HepG2 (cell line): ENCODE results near the gene BID. TPM values are rescaled to one million over a fixed set of nuclear protein-coding genes. Genes with fewer than 3 reads are reported as not detected.

Experiments used
- AHR ChIP-seq: IDR thresholded peaks from 2 replicates; pipeline ENCODE4 v1.6.1; 2018; ENCODE audit warnings: missing genetic modification reagents, missing compliant biosample characterization
- AKAP8 ChIP-seq: sonication (generic); formaldehyde crosslinking; IDR thresholded peaks from 2 replicates; pipeline ENCODE4 v1.5.1; 2020; ENCODE audit warnings: mild to moderate bottlenecking, missing genetic modification reagents
- CBX5 ChIP-seq: sonication (generic); formaldehyde crosslinking; IDR thresholded peaks from 2 replicates; pipeline ENCODE4 v1.4.0; 2020; ENCODE audit warnings: missing genetic modification reagents, borderline replicate concordance
- GABPB1 ChIP-seq: IDR thresholded peaks from 2 replicates; pipeline ENCODE4 v1.6.1; 2016; ENCODE audit warnings: mild to moderate bottlenecking, missing genetic modification reagents, moderate library complexity, missing compliant biosample characterization
- KDM2A ChIP-seq: sonication (generic); formaldehyde crosslinking; IDR thresholded peaks from 2 replicates; pipeline ENCODE4 v1.4.0; 2020; ENCODE audit warnings: low read depth, missing genetic modification reagents, borderline replicate concordance
- MXI1 ChIP-seq: IDR thresholded peaks from 3 replicates; pipeline ENCODE4 v1.6.1; 2012; ENCODE audit warnings: low read depth, low read length, inconsistent platforms, borderline replicate concordance
- NFRKB ChIP-seq: fragments of 450-650 bp; IDR thresholded peaks from 2 replicates; pipeline ENCODE4 v1.6.1; 2017
- POLR2G ChIP-seq: fragments of 200-400 bp; formaldehyde crosslinking; IDR thresholded peaks from 2 replicates; pipeline ENCODE4 v1.6.1; 2018; ENCODE audit warnings: mild to moderate bottlenecking, low read depth, low read length, moderate library complexity
- SALL1 ChIP-seq: sonication (generic); formaldehyde crosslinking; IDR thresholded peaks from 2 replicates; pipeline ENCODE4 v1.8.0; 2022; ENCODE audit warnings: mild to moderate bottlenecking, missing genetic modification reagents
- SMC3 ChIP-seq: IDR thresholded peaks from 2 replicates; pipeline ENCODE4 v1.6.1; 2011; ENCODE audit warnings: low read length, improper control_type of control experiment
- SNRNP70 ChIP-seq: fragments of 200-400 bp; formaldehyde crosslinking; IDR thresholded peaks from 2 replicates; pipeline ENCODE4 v1.6.1; 2017; ENCODE audit warnings: mild to moderate bottlenecking, low read depth, low read length, moderate library complexity
- ZBTB38 ChIP-seq: sonication (generic); formaldehyde crosslinking; IDR thresholded peaks from 2 replicates; pipeline ENCODE4 v1.5.1; 2020; ENCODE audit warnings: mild to moderate bottlenecking, missing genetic modification reagents
- polyA plus RNA-seq, 8 experiments: library from polyadenylated mRNA; depleted of rRNA in 3 of 8; stranded (reverse) in 7 of 8; unstranded in 1 of 8; fragments of >200 nt; fragmentation: Illumina TruSeq in 4 of 8; extraction: Trizol in 4 of 8; gene quantifications; 2 replicates each; pipeline versions ENCODE4 v1.2.1 to v1.2.3, GENCODE V29; 2011 to 2016; ENCODE audit warnings: low read depth in 4 of 8, missing spikeins in 1 of 8, mixed read lengths in 1 of 8; ENCODE audit not compliant: insufficient read depth in 1 of 8
- total RNA-seq, 5 experiments: library from RNA; depleted of rRNA; stranded (reverse); fragments of >200 nt; fragmentation: Illumina TruSeq; extraction: Trizol; gene quantifications; 2 replicates each; pipeline ENCODE4 v1.2.3, GENCODE V29; 2016; ENCODE audit warnings: low read depth in 1 of 5
- TF ChIP-seq, protein P1 (sequence below): sonication (generic); formaldehyde crosslinking; IDR thresholded peaks from 2 replicates; pipeline ENCODE4 v1.9.0; 2022; ENCODE audit warnings: missing genetic modification reagents, mild to moderate bottlenecking, borderline replicate concordance
- TF ChIP-seq, protein P2 (sequence below): sonication (generic); formaldehyde crosslinking; IDR thresholded peaks from 2 replicates; pipeline ENCODE4 v1.4.0; 2020; ENCODE audit warnings: missing genetic modification reagents, borderline replicate concordance
- TF ChIP-seq, protein P3 (sequence below): IDR thresholded peaks from 2 replicates; pipeline ENCODE4 v1.6.1; 2016; ENCODE audit warnings: missing compliant biosample characterization, missing genetic modification reagents, borderline replicate concordance
- TF ChIP-seq, protein P4 (sequence below): sonication (generic); IDR thresholded peaks from 2 replicates; pipeline ENCODE4 v1.6.1; 2016; ENCODE audit warnings: low read depth, borderline replicate concordance
- TF ChIP-seq, protein P5 (sequence below): IDR thresholded peaks from 2 replicates; pipeline ENCODE4 v1.6.1; 2012; ENCODE audit warnings: inconsistent platforms

BID gene
- total and polyA plus RNA-seq, 2 of the 13 experiments (the other 11 are each of a cell fraction or from before 2014, with no cell fraction given) = 35.3 to 51.7 TPM

DNA sequence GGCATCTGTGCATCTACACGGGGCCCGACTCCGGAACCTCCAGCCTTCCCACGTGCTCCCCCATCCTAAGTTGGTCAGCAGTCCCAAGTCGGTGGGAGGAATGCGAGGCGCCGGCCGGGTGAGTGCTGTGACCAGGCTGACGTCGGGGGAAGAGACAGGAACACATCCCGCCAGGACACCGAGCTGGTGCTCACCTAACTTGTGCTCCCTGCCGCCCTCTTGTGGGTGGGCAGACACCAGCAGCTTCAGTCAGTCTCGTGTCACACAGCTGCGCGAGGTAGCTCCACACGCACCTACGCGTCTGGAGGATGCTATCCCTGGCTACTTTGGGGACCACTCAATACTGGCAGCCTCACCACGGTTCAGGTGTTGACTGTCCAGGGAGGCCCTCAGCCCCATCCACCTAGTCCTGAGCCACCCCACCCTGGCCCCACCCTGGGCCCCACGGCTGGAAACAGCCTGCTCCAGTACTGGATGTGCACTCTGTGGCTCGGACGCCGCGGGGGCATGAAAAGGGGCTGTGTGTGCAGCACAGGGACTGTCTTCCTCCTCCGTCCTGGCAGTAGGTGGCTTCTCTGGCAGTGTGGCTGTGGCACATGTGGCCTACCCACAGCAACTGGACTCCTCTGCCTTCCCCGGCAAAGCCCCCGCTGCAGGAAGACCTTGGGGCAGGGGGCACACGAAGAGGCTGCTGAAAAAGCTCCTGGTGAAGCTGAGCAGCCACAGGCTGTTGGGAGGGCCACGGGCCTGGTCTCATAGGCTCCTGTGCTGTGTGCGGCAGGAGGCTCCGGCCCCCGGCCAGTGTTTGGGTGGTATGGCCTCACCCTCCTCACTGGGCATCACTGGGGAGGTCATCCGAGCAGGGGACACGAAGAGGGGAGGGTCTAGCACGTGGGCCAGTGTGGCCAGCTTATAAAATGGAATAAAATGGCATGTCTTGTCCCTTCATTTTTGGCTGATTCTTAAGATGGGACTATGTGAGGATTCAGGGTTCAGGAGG lies 11.2 kb upstream of the BID start (continued):
- TF ChIP-seq SNRNP70 (no peak), CBX5 (CRISPR knock-in tag) (no peak), POLR2G (0 out of 2 replicates have a peak, but pooled peaks have one; percentile 33), SMC3 (peak; percentile 61), ZBTB38 (CRISPR knock-in tag) (peak; percentile 64; the same call in 1 of the 2 replicates), AHR (CRISPR knock-in tag) (no peak), NFRKB (no peak), AKAP8 (peak; percentile 27; the same call in 1 of the 2 replicates), KDM2A (CRISPR knock-in tag) (peak; percentile 79; the same call in 1 of the 2 replicates), GABPB1 (peak; percentile 37; the same call in 1 of the 2 replicates), MXI1 (peak; percentile 24; the same call in 1 of the 3 replicates), SALL1 (CRISPR knock-in tag) (peak; percentile 45; the same call in 1 of the 2 replicates)
- TF ChIP-seq, protein P1, sequence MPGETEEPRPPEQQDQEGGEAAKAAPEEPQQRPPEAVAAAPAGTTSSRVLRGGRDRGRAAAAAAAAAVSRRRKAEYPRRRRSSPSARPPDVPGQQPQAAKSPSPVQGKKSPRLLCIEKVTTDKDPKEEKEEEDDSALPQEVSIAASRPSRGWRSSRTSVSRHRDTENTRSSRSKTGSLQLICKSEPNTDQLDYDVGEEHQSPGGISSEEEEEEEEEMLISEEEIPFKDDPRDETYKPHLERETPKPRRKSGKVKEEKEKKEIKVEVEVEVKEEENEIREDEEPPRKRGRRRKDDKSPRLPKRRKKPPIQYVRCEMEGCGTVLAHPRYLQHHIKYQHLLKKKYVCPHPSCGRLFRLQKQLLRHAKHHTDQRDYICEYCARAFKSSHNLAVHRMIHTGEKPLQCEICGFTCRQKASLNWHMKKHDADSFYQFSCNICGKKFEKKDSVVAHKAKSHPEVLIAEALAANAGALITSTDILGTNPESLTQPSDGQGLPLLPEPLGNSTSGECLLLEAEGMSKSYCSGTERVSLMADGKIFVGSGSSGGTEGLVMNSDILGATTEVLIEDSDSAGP = peak; percentile 48; the same call in 1 of the 2 replicates
- TF ChIP-seq, protein P2, sequence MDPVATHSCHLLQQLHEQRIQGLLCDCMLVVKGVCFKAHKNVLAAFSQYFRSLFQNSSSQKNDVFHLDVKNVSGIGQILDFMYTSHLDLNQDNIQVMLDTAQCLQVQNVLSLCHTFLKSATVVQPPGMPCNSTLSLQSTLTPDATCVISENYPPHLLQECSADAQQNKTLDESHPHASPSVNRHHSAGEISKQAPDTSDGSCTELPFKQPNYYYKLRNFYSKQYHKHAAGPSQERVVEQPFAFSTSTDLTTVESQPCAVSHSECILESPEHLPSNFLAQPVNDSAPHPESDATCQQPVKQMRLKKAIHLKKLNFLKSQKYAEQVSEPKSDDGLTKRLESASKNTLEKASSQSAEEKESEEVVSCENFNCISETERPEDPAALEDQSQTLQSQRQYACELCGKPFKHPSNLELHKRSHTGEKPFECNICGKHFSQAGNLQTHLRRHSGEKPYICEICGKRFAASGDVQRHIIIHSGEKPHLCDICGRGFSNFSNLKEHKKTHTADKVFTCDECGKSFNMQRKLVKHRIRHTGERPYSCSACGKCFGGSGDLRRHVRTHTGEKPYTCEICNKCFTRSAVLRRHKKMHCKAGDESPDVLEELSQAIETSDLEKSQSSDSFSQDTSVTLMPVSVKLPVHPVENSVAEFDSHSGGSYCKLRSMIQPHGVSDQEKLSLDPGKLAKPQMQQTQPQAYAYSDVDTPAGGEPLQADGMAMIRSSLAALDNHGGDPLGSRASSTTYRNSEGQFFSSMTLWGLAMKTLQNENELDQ (CRISPR knock-in tag) = no peak
- TF ChIP-seq, protein P3, sequence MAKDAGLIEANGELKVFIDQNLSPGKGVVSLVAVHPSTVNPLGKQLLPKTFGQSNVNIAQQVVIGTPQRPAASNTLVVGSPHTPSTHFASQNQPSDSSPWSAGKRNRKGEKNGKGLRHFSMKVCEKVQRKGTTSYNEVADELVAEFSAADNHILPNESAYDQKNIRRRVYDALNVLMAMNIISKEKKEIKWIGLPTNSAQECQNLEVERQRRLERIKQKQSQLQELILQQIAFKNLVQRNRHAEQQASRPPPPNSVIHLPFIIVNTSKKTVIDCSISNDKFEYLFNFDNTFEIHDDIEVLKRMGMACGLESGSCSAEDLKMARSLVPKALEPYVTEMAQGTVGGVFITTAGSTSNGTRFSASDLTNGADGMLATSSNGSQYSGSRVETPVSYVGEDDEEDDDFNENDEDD (CRISPR knock-in tag) = peak; percentile 37; the same call in 1 of the 2 replicates
- TF ChIP-seq, protein P4, sequence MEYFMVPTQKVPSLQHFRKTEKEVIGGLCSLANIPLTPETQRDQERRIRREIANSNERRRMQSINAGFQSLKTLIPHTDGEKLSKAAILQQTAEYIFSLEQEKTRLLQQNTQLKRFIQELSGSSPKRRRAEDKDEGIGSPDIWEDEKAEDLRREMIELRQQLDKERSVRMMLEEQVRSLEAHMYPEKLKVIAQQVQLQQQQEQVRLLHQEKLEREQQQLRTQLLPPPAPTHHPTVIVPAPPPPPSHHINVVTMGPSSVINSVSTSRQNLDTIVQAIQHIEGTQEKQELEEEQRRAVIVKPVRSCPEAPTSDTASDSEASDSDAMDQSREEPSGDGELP = peak; percentile 19; the same call in 1 of the 2 replicates
- TF ChIP-seq, protein P5, sequence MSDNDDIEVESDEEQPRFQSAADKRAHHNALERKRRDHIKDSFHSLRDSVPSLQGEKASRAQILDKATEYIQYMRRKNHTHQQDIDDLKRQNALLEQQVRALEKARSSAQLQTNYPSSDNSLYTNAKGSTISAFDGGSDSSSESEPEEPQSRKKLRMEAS = peak; percentile 75
